ENCODE results near the gene TTLL5. TPM values are rescaled to one million over a fixed set of nuclear protein-coding genes. Genes with fewer than 3 reads are reported as not detected.
"Not testable (repeated sequence)": the region's sequence is repeated elsewhere in the genome, so short reads cannot be mapped to it uniquely, and the experiment has no call there.

Gene TTLL5
- total RNA-seq, 4 donors from 2014 or later: 32.4 to 183 (median 40.6) TPM

- H3K4me1 ChIP-seq: no peaks in the 10 kb centered on the region
- H3K27me3 ChIP-seq: no peaks in the 10 kb centered on the region
- H3K9me3 ChIP-seq: no peaks in the 10 kb centered on the region
- intact Hi-C loops (cut with DNase I; ENCODE audit: low total_unique reads): no loop called here
- H3K36me3 ChIP-seq: no peaks in the 10 kb centered on the region
- TF ChIP-seq CTCF (IDR thresholded peaks at IDR 0.05): no peak
- TF ChIP-seq POLR2A (IDR thresholded peaks at IDR 0.05): no peak
- no peak overlapping the region for H3K27ac ChIP-seq
- DNase-seq: no peak
- H3K4me3 ChIP-seq: no peak overlapping the region
These were observed 256.4 kb downstream of the TTLL5 start for GRCh38 chr14:75917322-75917945.

GRCh38 chr14:75917946-75918335 lies 256.9 kb downstream of the TTLL5 start:
- Histone ChIP-seq H3K36me3 (no peaks in the 10 kb centered on the region), H3K4me3 (no peak overlapping the region), H3K9me3 (no peaks in the 10 kb centered on the region), H3K27me3 (no peaks in the 10 kb centered on the region), H3K4me1 (no peaks in the 10 kb centered on the region), H3K27ac (no peak overlapping the region)
- intact Hi-C loops (cut with DNase I; ENCODE audit: low total_unique reads): no loop called here
- TF ChIP-seq CTCF (IDR thresholded peaks at IDR 0.05) (no peak), POLR2A (IDR thresholded peaks at IDR 0.05) (no peak)
- no peak for DNase-seq

- H3K4me3 ChIP-seq; H3K27me3 ChIP-seq; H3K4me1 ChIP-seq; H3K36me3 ChIP-seq; DNase-seq; H3K27ac ChIP-seq; intact Hi-C loops (cut with DNase I; ENCODE audit: low total_unique reads); H3K9me3 ChIP-seq: not testable (repeated sequence)
These were observed 259.4 kb downstream of the TTLL5 start for GRCh38 chr14:75920421-75920820.

- H3K27ac ChIP-seq; intact Hi-C loops (cut with DNase I; ENCODE audit: low total_unique reads); H3K27me3 ChIP-seq; H3K36me3 ChIP-seq; H3K4me3 ChIP-seq; DNase-seq; H3K4me1 ChIP-seq; H3K9me3 ChIP-seq: not testable (repeated sequence)
These were observed 264.2 kb downstream of the TTLL5 start for GRCh38 chr14:75925141-75925840.

- Histone ChIP-seq H3K9me3 (no peaks in the 10 kb centered on the region), H3K4me1 (no peaks in the 10 kb centered on the region), H3K4me3 (no peak overlapping the region), H3K27ac (no peak overlapping the region), H3K27me3 (no peaks in the 10 kb centered on the region), H3K36me3 (no peaks in the 10 kb centered on the region)
- intact Hi-C loops (cut with DNase I; ENCODE audit: low total_unique reads): no loop called here
- DNase-seq: no peak
- no peak for TF ChIP-seq POLR2A (IDR thresholded peaks at IDR 0.05)
- no peak for TF ChIP-seq CTCF (IDR thresholded peaks at IDR 0.05)
These were observed 265.5 kb downstream of the TTLL5 start for GRCh38 chr14:75926431-75927115.

GRCh38 chr14:75927564-75928087 lies 266.6 kb downstream of the TTLL5 start:
- DNase-seq: no peak
- Histone ChIP-seq H3K9me3 (no peaks in the 10 kb centered on the region), H3K27ac (no peak overlapping the region), H3K4me3 (no peak overlapping the region), H3K36me3 (no peaks in the 10 kb centered on the region), H3K4me1 (no peaks in the 10 kb centered on the region), H3K27me3 (no peaks in the 10 kb centered on the region)
- intact Hi-C loops (cut with DNase I; ENCODE audit: low total_unique reads): no loop called here
- TF ChIP-seq CTCF (IDR thresholded peaks at IDR 0.05): no peak
